ENCODE data around the gene GRAMD1B.

Gene GRAMD1B

DNA sequence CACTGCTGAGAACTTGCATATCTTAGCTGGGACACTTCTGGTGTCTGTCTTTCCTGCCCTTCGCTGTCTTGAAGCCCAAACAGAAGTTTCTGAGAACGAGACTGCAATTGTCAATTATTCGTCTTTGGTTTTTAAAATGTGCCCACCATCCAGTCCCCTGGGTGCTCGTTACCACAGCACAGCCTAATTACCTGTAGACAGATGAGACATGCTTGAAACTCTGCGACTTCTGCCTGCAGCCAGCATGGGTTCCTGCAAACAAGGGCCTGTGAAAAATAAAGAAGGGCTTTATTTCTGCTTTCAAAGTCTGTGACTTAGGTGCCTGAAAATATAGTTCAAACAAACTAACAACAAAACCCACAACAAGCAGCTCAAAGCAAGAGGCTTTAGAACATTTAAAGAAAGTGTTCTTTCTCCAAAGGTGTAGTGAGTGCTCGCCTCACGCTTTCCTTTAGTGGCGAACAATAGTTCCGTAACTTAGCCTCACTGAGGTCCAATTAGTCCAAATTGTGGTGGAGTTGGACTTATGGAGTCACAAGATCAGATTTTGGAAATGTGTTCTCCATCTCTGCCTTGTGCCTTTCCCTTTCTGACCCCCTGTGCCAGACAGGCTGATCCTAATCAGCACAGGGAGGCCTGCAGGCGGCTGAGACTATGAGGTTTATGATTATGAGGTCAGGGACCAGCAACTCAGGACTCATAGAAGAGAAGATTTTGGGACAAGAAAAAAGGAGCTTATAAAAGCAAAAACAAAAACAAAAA lies 20.4 kb upstream of the GRAMD1B start:
- DNase-seq, result no peak

DNA sequence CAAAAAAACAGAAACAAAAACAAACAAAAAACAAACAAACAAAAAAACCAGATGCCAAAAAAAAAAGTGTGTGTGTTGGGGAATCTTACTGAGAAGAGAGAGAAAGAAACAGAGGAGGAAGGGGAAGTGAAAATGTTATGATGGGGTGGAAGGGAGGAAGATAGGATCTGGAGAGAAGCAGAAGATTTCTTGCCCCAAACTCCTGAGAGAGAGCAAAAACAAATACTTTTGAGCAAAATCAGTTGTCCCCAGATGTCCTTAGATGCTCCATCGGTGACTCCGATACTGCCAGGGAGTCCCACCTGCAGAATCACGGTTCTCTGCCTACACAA lies 19.9 kb upstream of the GRAMD1B start:
- no peak for DNase-seq

DNA sequence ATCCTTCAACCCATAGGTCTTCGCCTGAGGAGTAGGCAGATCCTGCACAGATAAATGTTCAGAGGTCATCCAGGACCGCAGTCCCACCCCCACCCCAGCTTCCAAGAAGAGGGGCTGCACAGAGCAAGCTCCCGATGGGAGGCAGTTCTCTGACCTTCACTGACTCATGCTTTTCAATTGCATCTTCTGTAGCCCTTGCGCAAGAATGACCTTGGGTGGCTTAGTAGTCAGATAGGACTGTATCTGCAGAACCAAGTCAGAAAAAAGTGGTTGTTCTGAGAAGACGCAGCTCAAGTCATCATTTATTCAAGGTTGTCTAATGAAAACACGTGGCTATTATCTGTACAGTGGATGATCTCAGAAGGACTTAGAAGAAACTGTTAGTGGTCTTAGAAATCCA lies 16.4 kb upstream of the GRAMD1B start:
- DNase-seq, result peak in 1 of 2 donors; percentile 39

DNA sequence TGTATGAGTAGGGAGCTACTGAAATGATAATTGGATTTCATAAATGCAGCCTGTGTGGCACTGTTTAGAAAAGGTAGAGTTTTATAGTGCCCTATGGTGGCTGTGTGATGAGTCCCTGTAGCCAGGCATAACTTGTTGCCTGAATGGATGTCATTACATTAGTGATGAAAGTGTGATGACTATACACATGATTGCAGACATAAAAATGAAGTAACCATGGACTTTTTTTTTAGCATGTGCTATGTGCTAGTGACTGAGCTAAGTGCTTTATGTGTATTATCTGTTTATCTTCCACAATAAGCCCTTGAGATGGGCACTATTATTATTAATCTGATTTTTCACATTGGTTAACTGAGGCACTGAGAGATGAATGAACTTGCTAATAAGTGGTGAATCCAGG lies 13.5 kb upstream of the GRAMD1B start:
- DNase-seq, result no peak

DNA sequence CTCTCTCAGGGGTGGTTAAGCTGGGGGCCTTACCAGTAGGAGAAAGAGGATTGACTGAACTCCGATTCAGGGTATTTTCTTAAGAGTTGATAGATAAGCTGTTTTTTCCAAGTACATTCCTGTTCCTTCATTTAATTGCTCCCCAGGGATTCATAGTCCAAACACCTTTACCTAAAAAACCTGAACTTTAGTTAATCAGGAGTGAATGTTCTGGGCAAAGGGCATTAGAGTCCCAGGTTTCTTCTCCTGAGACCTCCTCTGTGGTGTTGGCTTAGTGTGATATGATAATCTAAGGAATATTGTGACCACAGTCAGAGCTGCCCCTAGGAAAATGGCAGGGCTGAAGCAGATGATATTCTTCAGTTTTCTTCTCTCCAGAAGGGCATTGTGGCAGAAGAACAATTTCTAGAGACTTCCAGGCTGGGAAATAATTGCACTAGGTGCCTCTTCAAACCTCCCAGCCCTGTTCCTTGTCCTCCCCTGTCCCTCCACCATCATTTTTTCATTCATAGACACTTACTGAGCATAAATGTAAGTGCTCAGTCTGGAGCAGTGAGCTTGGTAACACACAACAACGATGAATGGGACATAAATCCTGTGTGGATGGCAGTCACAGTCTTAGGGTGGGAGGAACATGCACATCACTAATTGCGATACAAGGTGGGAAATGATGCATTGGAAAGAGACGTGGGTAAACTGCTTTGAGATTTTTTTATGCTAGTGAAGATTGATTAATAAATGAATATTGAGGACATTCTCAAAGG lies 11.5 kb upstream of the GRAMD1B start:
- DNase-seq, result no peak

DNA sequence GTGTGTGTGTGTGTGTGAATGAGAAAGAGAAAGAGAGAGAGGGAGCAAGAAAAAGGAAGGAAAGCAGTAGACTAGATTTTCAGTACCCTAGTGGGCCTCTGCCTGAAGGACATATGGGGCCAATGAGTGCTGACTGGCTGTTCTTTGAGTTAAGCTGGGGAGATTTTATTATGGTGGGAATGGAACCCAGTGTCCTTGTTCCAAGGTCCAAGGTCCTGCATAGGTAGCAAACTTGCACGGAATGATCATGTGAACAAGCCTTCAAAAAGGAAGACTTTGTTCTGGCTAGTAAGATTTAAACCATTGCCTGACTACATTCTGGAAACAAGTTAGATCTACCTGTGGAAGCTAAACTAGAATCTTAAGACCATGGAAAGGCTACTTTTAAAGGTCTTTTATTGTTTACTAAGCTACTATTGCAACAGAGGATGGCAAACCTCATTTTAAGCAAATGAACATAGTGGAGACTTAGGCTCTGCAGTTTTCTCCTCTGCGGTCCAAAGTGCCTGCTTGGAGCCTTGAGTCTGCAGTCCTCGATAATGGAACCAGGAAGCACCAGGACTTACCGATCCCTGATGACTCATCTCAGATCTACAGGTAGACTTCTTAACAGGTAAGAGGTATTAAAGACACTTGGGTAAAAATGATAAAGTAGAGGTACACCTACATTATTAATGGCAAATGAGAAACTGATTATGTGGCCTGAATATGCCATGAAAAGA lies 10.2 kb upstream of the GRAMD1B start:
- DNase-seq, result no peak

DNA sequence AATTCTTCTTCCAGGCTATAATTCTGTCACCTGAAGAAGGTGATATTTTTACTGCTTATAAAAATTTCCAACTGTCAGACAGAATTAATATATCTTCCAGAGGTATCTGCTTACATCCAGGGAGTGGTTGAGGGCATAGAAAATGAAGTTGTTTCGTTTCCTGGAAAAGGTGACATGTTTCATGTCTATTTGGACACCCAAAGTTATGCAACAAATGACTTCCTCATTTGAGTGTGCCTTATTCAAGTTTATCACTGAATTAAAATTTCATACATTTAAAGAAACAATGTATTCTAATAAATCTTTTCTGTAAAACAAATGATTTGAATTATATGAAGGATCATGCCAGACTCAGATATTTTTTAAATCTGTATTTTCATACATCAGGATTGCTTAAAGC lies 8.5 kb upstream of the GRAMD1B start:
- DNase-seq, result no peak

DNA sequence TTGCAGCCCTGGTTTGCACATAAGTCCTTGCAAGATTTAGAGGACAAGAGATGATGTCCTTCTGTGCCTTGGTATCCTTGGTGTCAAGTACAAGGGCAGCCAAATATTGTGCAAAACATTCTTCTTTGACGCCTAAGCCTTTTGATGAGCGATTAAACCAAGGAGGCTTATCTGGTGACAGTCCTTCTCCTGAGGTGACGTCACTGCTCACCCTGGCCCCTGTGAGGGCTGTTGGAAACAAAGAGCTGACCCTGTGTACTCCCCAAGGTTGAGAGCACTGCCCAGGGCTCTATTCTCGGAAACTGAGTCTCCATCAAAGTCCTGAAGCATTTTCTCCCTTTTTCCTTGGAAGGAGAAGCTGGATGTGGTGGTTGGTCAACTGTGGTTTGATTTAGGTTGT lies 4.7 kb upstream of the GRAMD1B start:
- DNase-seq, result no peak

DNA sequence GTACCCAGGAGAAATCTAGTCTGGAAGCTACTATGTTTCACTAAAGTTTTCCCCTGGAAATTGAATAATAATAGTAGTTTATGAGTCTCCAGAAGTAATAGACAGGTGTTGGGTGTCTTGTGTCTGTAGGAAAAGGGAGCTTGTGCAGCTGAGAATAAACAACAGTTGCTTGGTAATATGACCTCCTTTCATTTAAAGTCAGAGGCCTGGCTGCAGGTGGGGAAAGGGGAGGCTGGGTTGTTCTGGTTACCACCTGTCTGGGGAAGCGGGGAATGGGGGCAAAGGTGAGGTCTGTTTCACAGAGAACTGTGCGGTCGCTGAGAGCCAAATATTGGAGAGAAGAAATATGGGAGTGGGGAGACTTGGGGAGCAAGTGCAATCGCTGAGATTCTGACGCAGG lies 3.3 kb upstream of the GRAMD1B start:
- no peak for DNase-seq

DNA sequence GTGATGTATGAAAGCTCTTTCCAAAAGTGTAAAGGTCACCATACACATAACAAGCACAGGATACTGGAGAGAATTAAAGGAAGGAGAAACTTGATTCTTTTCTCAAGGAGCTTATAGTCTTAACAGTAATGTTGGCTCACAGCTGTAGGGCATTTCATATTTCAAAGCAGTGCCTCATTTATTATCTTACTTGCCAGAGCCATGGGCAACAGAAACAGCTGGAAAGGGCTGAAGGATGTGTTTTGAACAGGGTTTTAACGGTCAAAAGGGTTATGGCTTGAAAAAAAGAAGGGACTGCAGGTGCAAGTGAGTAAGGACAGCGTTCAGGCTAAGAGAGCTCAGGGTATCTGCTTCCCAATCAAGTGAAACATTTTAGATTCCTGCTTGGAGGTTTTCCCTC lies 2.7 kb upstream of the GRAMD1B start:
- no peak for DNase-seq

DNA sequence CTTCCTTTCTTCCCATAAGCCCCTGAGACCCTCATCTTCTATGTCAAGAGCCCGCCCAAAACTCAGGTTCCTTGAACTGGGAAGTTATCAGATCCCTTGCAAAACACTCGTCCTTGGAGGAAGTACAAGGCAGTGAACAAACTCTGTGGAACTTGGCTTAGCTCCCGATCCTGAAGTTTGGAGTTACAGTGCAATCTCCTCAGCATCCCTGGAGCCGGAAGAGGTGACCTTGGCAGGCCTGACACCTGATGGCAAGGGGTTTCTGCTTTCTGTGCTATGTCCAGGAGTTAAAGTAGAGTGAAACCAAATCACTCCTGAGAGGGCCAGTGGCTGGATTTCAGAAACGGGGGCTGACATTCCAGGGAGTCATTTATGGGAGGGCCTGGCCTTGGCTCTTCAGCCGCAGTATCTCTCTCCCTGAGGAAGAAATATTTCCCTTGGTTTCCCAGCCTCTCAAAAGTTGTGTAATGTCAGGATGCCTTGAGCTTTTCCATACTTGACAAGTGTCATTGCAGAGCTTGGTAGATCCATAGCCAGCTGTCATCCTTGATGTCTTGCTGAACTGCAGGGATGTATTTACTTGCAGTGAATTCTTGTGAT lies 1.9 kb upstream of the GRAMD1B start:
- DNase-seq, result no peak

DNA sequence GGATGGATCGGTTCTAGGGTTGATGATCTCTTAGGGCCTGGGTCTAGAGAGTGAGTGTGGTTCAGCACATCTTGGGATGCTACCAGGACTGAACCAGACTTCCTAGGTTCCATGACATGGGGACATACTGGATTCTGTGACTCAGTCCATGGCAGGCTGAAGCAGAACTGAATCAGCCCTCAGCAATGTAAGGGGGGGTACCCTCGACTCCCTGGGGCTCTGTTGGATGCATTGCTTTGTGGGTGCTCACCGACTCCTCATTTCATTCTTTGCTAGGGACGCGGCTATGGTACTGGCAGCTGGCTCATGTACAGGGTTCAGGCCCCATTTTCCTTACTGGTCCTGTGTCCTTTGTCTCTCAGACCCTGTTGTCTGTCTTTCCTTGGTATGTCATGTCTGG lies 733 bp upstream of the GRAMD1B start:
- DNase-seq, result no peak

DNA sequence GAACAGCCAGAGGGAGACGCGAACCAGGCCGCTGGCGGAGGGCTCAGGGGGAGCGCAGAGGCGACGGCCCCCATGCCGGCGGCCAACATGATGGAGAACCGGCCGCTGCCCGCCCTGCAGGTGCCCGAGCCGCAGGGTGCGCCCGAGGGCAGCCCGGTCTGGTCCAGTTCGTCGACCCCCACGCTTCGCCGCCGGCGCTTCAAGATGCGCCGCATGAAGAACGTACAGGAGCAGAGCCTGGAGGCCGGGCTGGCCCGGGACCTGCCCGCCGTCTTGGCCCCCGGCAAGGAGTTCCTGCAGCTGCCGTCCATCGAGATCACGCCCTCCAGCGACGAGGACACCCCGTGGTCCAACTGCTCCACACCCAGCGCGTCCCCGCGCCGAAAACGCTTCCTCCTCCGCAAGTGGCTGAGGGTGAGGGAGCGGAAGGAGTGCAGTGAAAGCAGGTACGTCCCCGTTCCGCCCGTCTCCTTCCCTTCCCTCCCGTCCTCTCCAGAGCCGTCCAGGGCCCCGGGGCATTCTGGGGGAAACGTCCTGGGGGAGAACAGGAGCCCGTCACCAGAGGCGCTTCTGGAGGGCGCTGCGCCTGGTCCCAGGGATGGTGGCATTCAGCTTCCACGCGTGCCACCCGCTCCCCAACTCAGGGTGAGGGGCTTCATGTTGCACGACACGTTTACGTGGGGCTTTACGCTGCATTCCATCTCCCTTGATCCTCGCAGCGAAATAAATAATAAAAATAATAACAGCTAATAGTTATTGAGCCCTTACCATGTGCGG lies 840 bp downstream of the GRAMD1B start:
- peak; percentile 62 to 69 for DNase-seq

DNA sequence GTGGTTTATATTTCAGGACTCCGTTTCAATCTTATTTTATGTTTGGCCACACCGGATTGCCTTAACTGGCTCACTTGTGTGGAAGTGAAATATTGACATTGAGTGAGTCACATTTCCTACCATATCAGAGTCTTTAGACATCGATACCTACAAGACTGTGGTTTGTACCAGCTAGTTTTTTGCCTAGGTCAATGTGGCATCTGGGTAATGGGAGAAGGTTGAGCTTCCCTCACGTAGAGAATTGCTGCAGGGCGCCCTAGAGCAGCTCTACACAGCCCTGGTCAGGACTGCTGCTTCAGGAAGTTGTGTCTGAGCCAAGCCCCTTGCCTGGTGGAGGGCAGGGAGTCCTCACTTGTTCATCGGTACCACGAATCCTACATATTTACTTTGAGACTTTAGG lies 1.6 kb downstream of the GRAMD1B start:
- DNase-seq, result no peak

DNA sequence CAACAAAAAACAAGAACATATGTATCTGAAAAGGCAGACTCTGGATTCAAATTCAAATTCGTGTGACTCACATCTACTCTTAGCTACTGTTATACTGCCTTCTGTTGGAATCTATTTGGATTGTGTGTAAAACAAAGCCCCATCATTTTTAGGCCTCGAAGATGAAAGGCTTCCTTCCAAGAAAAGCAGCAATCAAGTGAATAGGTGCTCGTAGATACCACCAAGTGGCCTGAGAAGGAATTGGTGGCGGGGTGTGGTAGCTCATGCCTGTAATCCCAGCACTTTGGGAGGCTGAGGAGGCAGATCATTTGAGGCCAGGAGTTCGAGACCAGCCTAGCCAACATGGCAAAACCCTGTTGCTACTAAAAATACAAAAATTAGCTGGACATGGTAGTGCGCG lies 4.2 kb downstream of the GRAMD1B start:
- peak in 1 of 2 donors; percentile 45 for DNase-seq

DNA sequence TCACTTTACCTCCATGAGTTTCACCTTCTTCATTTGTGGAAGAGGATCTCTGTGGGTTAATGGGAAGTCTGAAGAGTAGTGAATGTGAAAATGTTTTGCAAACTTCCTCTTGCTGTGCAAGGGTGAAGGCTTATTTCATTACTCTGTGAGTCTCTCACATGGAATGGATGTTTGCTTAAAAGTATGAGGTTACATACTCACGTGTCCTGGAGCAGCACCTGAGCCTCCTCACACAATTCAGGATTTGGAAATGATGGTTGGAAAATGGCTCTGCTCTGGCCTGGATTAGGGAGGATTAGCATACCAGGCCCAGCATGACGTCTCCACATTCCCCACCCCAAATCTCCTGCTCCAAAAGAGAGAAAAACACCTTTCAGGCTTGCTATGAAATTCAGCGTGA lies 4.8 kb downstream of the GRAMD1B start:
- no peak for DNase-seq

DNA sequence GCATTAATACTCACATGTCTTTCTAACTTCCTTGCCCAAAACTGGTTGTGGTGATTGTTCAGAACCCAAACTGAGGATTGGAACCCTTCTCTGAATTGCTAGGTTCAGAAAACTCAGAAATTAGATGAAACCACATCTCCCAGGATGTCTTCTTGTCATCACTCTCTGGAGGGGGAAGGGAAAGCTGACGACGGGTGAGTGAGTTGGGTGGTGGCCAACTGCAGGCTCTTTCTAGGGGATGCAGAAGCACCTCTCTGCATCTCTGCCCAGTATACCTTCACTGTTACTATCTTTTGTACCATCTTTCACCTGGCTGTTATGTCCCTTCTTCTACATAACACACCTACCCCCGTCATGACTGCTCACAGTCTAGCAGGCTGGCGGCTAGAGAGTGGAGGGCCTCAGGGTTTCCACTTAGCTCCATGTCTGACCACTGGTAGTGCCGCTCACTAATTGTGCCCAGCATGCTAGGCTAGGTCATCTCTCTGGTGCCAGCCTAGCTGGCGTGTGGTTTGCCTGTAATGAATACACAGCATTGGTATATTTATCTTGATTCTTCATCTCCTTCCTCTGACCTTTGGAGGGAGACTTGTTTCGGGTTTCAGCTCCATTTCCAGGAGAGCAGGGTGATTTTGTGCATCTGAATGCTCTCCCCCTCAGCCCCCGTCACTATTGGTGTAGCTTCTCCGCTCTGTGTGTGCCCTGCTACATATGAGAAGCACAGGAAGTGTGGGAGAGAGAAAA lies 7.3 kb downstream of the GRAMD1B start:
- DNase-seq, result no peak

DNA sequence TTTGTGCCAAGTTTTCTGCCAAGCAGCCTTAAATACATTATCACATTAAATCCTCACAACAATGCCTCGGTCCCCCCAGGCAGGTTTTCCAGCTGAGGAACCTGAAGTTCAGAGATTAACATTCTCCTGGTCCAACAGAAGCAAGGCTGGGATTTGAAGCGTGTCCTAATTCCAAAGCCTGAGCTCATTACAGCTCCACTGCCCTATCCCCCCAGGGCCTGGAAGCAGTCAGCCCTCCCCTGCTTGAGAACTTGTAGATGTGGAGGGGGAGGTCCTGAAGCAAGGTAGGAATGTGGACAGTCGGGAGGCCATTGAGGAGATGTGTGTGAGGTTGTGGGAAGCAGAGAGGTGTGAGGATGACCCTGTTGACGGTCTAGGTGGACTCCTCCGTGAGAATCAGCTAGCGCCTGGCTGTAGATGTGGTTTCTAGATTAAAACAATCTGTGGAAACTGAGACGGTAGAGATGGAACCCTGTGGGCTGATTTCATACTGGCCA lies 8.1 kb downstream of the GRAMD1B start:
- no peak for DNase-seq

DNA sequence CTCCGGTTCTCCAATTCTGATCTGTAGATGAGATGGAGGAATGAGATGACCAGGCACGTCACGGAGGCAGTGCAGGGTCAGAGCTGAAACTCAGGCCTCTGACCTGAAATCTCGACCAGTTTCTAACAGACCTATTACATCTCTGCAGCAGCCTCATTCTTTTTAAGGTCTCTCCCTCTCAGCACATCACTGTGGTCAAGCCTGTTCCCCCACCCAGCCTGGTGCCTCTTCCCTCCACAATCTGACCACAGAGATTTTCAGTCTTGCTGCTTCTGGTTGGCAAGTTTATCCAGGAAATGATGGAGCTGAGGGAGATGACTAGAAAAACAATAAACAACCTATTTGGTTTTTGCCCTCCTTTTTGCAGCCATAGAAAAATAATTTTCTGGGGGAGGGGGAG lies 9.5 kb downstream of the GRAMD1B start:
- DNase-seq, result no peak

DNA sequence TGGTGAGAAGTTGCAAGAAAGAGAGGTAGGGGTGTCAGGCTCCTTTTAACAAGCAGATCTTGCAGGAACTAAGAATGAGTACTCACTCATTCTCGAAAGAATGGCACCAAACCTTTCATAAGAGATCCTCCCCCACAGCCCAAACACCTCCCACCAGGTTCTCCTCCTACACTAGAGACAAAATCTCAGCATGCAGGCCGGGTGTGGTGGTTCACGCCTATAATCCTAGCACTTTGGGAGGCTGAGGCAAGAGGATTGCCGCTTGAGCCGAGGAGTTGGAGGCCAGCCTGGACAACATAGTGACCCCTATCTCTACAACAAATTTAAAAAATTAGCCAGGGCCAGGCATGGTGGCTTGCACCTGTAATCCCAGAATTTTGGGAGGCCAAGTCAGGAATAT lies 11.1 kb downstream of the GRAMD1B start:
- DNase-seq, result no peak

DNA sequence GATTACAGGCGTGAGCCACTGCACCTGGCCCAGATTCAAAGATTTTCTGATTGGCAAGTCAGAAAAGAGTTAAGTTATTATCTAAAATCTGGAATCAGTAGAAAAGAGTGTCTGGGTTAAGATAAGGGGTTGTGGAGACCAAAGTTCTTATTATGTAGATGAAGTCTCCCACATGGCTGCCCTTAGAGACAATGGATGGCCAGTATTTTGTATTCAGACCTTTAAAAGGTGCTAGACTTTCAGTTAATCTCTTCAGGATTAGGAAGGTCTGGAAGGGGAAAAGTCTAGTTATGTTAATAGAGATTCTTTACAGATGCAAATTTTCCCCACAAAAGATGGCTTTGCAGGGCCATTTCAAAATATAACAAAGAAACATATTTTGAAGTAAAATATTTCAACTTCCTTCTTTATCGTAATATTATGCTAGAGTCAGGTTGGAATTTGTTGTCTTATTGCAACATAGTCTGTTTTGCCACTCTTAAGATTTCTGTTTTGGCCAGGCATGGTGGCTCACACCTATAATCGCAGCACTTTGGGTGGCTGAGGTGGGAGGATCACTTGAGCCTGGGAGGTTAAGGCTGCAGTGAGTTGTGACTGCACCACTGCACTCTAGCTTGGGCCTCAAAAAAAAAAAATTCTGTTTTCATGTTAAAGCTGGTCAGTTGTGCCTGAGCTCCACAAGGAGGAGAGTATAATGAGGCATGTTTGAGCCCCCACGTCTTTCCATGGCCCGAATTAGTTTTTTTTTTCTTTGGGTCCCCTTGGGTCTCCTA lies 14.0 kb downstream of the GRAMD1B start:
- no peak for DNase-seq
